CD4-positive, alpha-beta T cell treated with Interleukin-10 for 1 hour (primary cell): ENCODE data around the gene SFSWAP.
"Not testable (repeated sequence)": the region's sequence is repeated elsewhere in the genome, so short reads cannot be mapped to it uniquely, and the experiment has no call there.

Experiments
- DNase-seq: peaks from one replicate; pipeline ENCODE4 v3.0.0-alpha.2; 2020

SFSWAP gene

GRCh38 chr12:131765961-131766360 lies 55.1 kb downstream of the SFSWAP start:
- no peak for DNase-seq

- DNase-seq, result no peak
Observed at GRCh38 chr12:131766382-131767107, 55.7 kb downstream of the SFSWAP start.

- no peak for DNase-seq
Observed at GRCh38 chr12:131770120-131770519, 59.2 kb downstream of the SFSWAP start.

GRCh38 chr12:131771965-131772364 lies 61.1 kb downstream of the SFSWAP start:
- no peak for DNase-seq

GRCh38 chr12:131773582-131774221 lies 62.8 kb downstream of the SFSWAP start:
- DNase-seq, result no peak

- no peak for DNase-seq
Observed at GRCh38 chr12:131774576-131775391, 63.9 kb downstream of the SFSWAP start.

GRCh38 chr12:131775392-131776236 lies 64.7 kb downstream of the SFSWAP start:
- no peak for DNase-seq

- no peak for DNase-seq
Observed at GRCh38 chr12:131776237-131776889, 65.5 kb downstream of the SFSWAP start.

GRCh38 chr12:131777269-131777668 lies 66.4 kb downstream of the SFSWAP start:
- DNase-seq, result not testable (repeated sequence)

- DNase-seq, result no peak
Observed at GRCh38 chr12:131779027-131779426, 68.1 kb downstream of the SFSWAP start.

- no peak for DNase-seq
Observed at GRCh38 chr12:131782061-131782460, 71.2 kb downstream of the SFSWAP start.

- DNase-seq, result no peak
Observed at GRCh38 chr12:131783915-131784541, 73.1 kb downstream of the SFSWAP start.

GRCh38 chr12:131784909-131785762 lies 74.2 kb downstream of the SFSWAP start:
- no peak for DNase-seq

- no peak for DNase-seq
Observed at GRCh38 chr12:131785763-131786330, 75.0 kb downstream of the SFSWAP start.

GRCh38 chr12:131786331-131786730 lies 75.4 kb downstream of the SFSWAP start:
- DNase-seq, result no peak

- no peak for DNase-seq
Observed at GRCh38 chr12:131787143-131787660, 76.3 kb downstream of the SFSWAP start.

GRCh38 chr12:131788070-131788469 lies 77.2 kb downstream of the SFSWAP start:
- no peak for DNase-seq

- no peak for DNase-seq
Observed at GRCh38 chr12:131789638-131790037, 78.7 kb downstream of the SFSWAP start.

- DNase-seq, result no peak
Observed at GRCh38 chr12:131793243-131794022, 82.5 kb downstream of the SFSWAP start.
